Measurements from ENCODE around the gene NUDT4B. TPM values are rescaled to one million over a fixed set of nuclear protein-coding genes. Genes with fewer than 3 reads are reported as not detected.
"Not testable (repeated sequence)": the region's sequence is repeated elsewhere in the genome, so short reads cannot be mapped to it uniquely, and the experiment has no call there.

The NUDT4B gene
- total RNA-seq, 2 donors from 2014 or later, result 17.8 to 47.0 TPM

DNA sequence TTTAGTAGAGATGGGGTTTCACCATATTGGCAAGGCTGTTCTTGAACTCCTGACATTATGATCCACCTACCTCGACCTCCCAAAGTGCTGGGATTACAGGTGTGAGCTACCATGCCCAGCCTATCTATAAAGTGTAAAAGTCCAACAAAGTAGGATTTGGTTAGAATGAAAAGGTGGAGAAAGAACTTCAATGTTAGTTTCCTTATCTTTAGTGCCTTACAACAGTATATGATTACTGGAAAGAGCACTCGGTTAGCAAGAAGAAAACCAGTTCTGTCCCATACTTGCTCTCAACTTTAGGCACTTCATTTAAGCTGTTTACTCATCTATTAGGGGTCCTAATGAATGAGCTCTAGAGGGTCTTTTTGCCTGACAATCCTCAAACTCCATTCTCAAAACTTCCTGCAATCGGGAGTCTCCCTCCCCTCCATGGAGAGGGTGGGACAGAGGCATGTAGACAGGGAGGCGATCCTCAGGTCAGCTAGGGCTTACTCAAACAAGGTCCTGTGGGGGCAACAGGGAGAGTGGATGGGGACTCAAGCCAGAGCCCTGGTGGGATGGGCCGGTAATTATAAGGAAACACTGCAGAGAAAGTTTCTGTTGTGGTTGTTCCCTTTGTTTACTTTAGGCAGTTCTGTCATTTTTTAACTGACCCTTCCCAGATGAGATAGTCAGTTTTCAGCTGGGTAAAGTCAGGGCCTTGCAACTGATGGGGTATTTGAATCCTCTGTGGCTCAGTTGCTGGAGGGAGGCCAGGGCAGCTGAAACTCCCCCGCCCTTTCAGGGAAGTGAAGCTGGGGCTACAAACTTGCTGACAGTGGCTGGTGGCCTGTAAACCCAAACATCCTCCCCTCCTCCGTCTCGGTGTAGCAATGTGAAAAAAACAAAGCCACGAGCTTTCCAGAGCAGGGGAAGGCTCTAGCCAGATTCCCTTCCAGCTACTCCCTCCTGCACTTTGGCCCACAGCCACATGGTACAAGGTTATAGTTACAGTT, 4.6 kb upstream of the NUDT4B start:
- not testable (repeated sequence) for H3K27me3 ChIP-seq (replicated peaks; ENCODE audit: insufficient read depth); DNase-seq (ENCODE audit: low spot score); H3K9me3 ChIP-seq; H3K36me3 ChIP-seq; H3K4me3 ChIP-seq; H3K4me1 ChIP-seq (ENCODE audit: control insufficient read depth in 1 of 2, low read depth in 2 of 2); H3K27ac ChIP-seq
- peak; percentile 31 for ATAC-seq (ENCODE audit: insufficient number of reproducible peaks, low FRiP score, low read depth)

DNA sequence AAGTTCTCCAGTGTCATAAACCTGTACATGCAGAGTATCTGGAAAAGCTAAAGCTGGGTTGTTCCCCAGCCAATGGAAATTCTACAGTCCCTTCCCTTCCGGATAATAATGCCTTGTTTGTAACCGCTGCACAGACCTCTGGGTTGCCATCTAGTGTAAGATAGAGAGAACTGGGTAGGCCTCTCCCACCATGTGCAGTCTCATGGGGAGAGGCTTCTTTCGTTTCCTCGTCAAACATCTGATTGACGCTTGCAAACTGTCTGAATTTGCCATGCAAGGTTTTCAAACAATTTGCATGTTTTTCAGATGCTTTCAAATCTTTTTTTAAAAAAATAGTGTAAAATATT, 734 bp downstream of the NUDT4B start:
- not testable (repeated sequence) for DNase-seq (ENCODE audit: low spot score); H3K4me3 ChIP-seq; H3K9me3 ChIP-seq; H3K27me3 ChIP-seq (replicated peaks; ENCODE audit: insufficient read depth); H3K36me3 ChIP-seq; H3K27ac ChIP-seq; H3K4me1 ChIP-seq (ENCODE audit: control insufficient read depth in 1 of 2, low read depth in 2 of 2)
- ATAC-seq (ENCODE audit: insufficient number of reproducible peaks, low FRiP score, low read depth), result peak; percentile 92

DNA sequence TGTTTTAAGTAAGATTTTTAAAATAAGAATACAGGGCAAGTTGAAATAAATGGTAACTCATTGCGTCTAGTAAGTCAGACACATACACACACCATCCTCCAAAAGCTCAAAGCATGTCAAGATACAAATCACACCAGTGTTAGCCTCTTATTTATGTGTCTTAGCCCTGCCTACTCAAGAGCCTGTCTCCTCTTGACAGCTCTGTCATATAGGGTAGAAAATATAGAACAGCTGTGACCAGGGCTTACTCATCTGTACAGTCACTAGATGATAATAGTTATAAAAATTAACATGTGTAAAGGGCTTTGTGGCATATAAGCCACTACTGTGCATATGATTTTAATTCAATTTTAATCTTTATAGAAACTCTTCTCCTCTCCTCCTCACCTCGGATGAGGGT, 7.7 kb downstream of the NUDT4B start:
- H3K4me1 ChIP-seq (ENCODE audit: control insufficient read depth in 1 of 2, low read depth in 2 of 2); H3K4me3 ChIP-seq; DNase-seq (ENCODE audit: low spot score); H3K27me3 ChIP-seq (replicated peaks; ENCODE audit: insufficient read depth); H3K27ac ChIP-seq; H3K9me3 ChIP-seq; H3K36me3 ChIP-seq; ATAC-seq (ENCODE audit: insufficient number of reproducible peaks, low FRiP score, low read depth): not testable (repeated sequence)

DNA sequence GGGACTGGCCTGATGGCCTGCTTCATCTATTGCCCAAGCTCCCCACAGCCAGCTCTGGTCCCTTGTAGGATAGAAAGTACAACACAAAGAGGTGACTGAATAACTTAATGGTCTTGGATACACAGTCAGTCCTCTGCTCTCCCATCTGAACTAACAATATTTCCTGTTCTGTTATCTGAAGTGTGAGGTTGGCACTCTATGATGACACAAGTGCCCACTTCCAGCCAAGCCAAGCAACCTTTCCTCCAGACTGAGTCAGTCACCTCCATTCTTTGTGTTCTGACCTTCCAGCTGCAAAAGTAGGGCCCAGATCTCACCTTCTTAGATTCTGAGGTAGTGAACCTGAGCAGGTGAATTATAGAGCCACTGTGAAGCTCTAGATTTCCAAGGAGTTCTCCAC, 8.9 kb downstream of the NUDT4B start:
- H3K4me1 ChIP-seq (ENCODE audit: control insufficient read depth in 1 of 2, low read depth in 2 of 2); H3K27ac ChIP-seq; H3K36me3 ChIP-seq; DNase-seq (ENCODE audit: low spot score); H3K9me3 ChIP-seq; ATAC-seq (ENCODE audit: insufficient number of reproducible peaks, low FRiP score, low read depth); H3K4me3 ChIP-seq; H3K27me3 ChIP-seq (replicated peaks; ENCODE audit: insufficient read depth): not testable (repeated sequence)

DNA sequence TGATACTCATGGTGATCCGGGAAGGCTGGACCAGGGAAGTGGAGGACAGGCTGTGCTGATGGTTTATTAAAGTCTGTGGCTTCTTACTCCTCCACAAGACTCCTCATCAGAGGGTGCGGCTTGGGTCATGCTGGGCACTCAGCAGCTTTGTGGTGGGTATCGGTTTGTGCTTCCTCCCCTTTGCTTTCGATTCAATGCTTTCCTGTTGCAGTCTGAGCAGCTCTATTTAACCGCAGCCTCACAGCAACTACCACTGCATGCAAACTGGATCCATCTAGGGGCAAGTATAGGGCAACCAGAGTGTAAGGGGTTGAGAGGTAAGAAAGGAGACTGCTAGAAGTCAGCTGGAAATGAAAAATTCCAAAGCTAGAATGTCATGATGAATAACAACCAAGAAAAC, 9.8 kb downstream of the NUDT4B start:
- ATAC-seq (ENCODE audit: insufficient number of reproducible peaks, low FRiP score, low read depth), result peak; percentile 39
- DNase-seq (ENCODE audit: low spot score); H3K9me3 ChIP-seq; H3K4me1 ChIP-seq (ENCODE audit: control insufficient read depth in 1 of 2, low read depth in 2 of 2); H3K4me3 ChIP-seq; H3K27me3 ChIP-seq (replicated peaks; ENCODE audit: insufficient read depth); H3K36me3 ChIP-seq; H3K27ac ChIP-seq: not testable (repeated sequence)

DNA sequence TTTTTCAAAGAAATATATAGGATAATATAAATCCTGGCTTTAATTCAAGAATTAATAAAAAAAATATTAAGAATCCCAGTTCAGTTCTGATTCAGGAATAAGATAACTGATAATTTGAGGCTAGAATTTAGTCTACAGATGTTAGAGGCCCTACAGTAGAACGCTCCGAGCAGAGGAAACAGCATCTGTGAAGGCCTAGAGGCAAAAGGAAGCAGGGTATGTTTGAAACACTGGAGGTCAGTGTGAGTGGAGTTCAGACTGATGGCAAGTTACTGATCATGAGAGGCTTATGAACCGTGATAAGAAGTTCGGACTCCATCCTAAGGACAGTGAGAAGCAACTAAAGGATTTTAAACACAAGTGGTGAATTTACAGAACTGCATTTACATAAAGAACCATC, 10.4 kb downstream of the NUDT4B start:
- not testable (repeated sequence) for ATAC-seq (ENCODE audit: insufficient number of reproducible peaks, low FRiP score, low read depth); DNase-seq (ENCODE audit: low spot score); H3K36me3 ChIP-seq; H3K27me3 ChIP-seq (replicated peaks; ENCODE audit: insufficient read depth); H3K4me3 ChIP-seq; H3K9me3 ChIP-seq; H3K27ac ChIP-seq; H3K4me1 ChIP-seq (ENCODE audit: control insufficient read depth in 1 of 2, low read depth in 2 of 2)

DNA sequence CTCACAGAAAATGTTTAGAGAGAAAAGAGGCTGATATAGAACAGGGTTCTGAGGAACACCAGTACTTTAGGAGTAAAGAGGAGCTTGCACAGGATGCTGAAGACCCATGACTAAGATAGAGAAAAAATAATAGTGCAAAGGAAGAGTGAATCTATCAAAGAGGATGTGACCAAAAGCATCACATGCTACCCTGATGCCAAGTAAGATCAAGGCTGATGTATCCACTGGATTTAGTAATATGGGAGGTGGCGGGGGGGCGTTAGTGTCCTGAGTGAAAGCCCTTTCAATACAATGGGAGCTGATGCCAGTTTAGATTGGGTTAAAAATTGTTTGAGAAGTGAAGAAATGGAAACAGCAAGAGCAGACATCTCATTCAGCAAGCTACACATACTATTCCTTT, 11.2 kb downstream of the NUDT4B start:
- not testable (repeated sequence) for H3K9me3 ChIP-seq; H3K27me3 ChIP-seq (replicated peaks; ENCODE audit: insufficient read depth); H3K36me3 ChIP-seq; DNase-seq (ENCODE audit: low spot score); ATAC-seq (ENCODE audit: insufficient number of reproducible peaks, low FRiP score, low read depth); H3K27ac ChIP-seq; H3K4me1 ChIP-seq (ENCODE audit: control insufficient read depth in 1 of 2, low read depth in 2 of 2); H3K4me3 ChIP-seq

DNA sequence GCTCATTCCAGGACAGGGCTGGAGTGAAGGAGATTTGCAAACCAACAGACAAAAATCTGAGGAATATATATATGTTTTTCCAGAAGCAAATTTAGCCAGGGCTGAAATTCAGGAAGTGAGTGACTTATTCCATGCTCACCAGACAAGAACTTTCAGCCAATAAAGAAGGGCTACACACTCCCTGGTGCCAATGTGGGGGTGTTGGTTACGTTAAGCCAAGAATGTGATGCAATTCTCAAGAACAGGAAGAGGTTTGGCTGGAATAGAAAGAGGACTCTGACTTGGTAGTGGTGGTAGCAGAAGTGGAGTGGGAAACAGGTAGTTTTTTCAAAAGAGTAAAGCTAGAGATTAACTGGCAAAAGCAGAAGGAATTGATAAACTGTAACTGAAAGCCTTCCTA, 11.6 kb downstream of the NUDT4B start:
- H3K4me1 ChIP-seq (ENCODE audit: control insufficient read depth in 1 of 2, low read depth in 2 of 2); H3K9me3 ChIP-seq; H3K27me3 ChIP-seq (replicated peaks; ENCODE audit: insufficient read depth); H3K36me3 ChIP-seq; DNase-seq (ENCODE audit: low spot score); H3K27ac ChIP-seq; H3K4me3 ChIP-seq: not testable (repeated sequence)
- ATAC-seq (ENCODE audit: insufficient number of reproducible peaks, low FRiP score, low read depth), result peak; percentile 74

DNA sequence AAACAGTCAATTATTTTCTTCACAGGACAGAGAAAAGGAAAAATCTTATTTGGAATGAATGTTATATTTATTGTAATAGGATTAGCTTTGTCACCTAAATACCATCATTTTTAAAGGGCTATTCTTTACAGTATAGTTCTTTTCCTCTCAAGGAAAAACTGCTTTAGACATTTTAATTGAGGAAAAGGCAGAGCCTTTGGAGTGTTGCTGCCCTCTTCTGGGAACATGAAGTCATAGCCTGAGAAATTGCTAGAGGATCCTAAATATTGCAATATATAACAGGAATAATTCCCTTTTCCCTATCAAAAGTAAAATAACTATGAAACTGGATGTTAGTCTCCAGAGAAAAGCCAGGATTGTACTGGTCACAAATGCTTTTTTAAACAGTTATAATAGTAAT, 12.8 kb downstream of the NUDT4B start:
- not testable (repeated sequence) for H3K9me3 ChIP-seq; H3K27me3 ChIP-seq (replicated peaks; ENCODE audit: insufficient read depth); H3K4me1 ChIP-seq (ENCODE audit: control insufficient read depth in 1 of 2, low read depth in 2 of 2); DNase-seq (ENCODE audit: low spot score); H3K27ac ChIP-seq; H3K4me3 ChIP-seq; H3K36me3 ChIP-seq
- peak; percentile 10 for ATAC-seq (ENCODE audit: insufficient number of reproducible peaks, low FRiP score, low read depth)

DNA sequence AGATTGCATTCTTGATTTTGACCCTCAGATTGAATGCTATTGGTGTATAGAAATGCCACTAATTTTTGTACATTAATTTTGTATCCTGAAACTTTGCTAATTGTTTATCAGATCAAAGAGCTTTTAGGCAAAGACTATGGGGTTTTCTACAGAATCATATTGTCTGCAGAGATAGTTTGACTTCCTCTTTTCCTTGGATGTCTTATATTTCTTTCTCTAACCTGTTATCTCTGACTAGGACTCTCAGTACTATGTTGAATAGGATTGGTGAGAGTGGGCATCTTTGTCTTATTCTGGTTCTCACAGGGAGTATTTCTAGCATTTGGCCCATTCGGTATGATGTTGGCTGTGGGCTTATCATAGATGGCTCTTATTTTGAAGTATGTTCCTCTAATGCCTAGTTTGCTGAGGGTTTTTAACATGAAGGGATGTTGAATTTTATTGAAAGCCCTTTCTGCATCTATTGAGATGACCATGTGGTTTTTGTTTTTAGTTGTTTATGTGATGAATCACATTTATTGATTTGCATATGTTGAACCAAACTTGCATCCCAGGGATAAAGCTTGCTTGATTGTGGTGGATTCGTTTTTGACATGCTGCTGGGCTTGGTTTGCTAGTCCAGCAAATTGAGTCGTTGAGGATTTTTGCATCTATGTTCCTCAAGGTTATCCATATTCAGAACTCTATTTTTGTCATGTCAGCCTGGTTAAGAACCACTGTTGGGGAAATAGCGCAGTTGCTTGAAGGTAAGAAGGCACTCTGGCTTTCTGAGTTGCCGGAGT, 16.9 kb downstream of the NUDT4B start:
- H3K36me3 ChIP-seq; H3K4me1 ChIP-seq (ENCODE audit: control insufficient read depth in 1 of 2, low read depth in 2 of 2); H3K27ac ChIP-seq; DNase-seq (ENCODE audit: low spot score); ATAC-seq (ENCODE audit: insufficient number of reproducible peaks, low FRiP score, low read depth); H3K4me3 ChIP-seq; H3K27me3 ChIP-seq (replicated peaks; ENCODE audit: insufficient read depth); H3K9me3 ChIP-seq: not testable (repeated sequence)

DNA sequence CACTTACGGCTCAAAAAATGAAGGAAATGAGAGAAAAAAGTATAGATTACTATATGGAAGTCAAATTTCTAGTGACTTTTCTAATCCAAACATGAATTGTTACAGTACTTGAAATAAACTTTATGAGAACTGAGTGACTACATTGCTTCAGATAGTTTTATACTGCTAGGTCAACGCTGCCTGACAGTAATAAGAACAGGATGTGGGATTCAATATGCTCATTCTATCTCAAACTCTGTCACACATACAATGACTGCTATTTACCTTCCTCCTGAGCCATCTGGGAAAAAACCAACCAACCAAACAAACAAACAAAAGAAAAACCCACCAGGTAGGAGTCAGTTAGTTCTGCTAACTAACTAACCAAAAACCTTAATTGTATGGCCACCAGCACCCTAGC, 20.0 kb downstream of the NUDT4B start:
- H3K9me3 ChIP-seq; H3K36me3 ChIP-seq; DNase-seq (ENCODE audit: low spot score); H3K4me3 ChIP-seq; ATAC-seq (ENCODE audit: insufficient number of reproducible peaks, low FRiP score, low read depth); H3K27me3 ChIP-seq (replicated peaks; ENCODE audit: insufficient read depth); H3K4me1 ChIP-seq (ENCODE audit: control insufficient read depth in 1 of 2, low read depth in 2 of 2); H3K27ac ChIP-seq: not testable (repeated sequence)

DNA sequence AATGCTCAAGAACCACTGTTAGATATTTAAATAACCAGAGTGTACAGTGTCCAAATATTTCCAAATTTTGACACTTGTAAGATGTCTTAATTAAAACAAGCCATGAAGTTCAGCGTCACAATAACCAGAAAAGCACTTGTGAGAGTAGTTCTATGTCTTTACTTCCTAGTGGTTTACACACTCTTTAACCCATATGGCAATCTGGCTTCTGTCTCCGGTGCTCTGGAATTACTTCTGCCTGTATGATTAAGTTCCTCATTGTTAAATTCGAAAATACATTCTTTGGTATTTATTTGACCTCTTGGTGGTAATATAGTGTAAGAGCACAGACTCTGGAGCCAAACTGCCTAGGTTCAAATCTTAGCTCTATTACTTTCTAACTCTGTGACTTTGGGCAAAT, 20.9 kb downstream of the NUDT4B start:
- not testable (repeated sequence) for H3K27ac ChIP-seq; H3K4me3 ChIP-seq; H3K36me3 ChIP-seq; DNase-seq (ENCODE audit: low spot score); H3K9me3 ChIP-seq; H3K27me3 ChIP-seq (replicated peaks; ENCODE audit: insufficient read depth); H3K4me1 ChIP-seq (ENCODE audit: control insufficient read depth in 1 of 2, low read depth in 2 of 2); ATAC-seq (ENCODE audit: insufficient number of reproducible peaks, low FRiP score, low read depth)

Data from thoracic aorta (tissue), 2 donors.